Keratinocyte (primary cell): ENCODE data around the gene NR3C2. TPM values are rescaled to one million over a fixed set of nuclear protein-coding genes. Genes with fewer than 3 reads are reported as not detected.

Source experiments
- DNase-seq: peaks from one replicate; pipeline ENCODE4 v3.0.0-alpha.2; 2011; ENCODE audit warnings: low read depth, missing footprints, low spot score
- FAIRE-seq: peaks from 2 replicates; lab custom pipeline; 2011; peaks lifted over from hg19 to GRCh38; lab: Jason Lieb, UNC
- H2AFZ ChIP-seq: 2 replicates; pipeline ENCODE4 v1.6.0; 2012; ENCODE audit warnings: low read length, control low read depth, inconsistent platforms; ENCODE audit not compliant: control insufficient read depth
- H3K27ac ChIP-seq: 2 replicates; pipeline ENCODE4 v1.5.1; 2011; ENCODE audit warnings: low read length; ENCODE audit not compliant: control insufficient read depth, insufficient read depth
- H3K27me3 ChIP-seq: 3 replicates; pipeline ENCODE4 v1.6.0; 2011; ENCODE audit warnings: low read length; ENCODE audit not compliant: control insufficient read depth, insufficient read depth; ENCODE audit errors: extremely low read depth
- H3K36me3 ChIP-seq, 2 experiments: 2 replicates in 1 of 2; 3 replicates in 1 of 2; pipeline ENCODE4 v1.5.1; 2011; ENCODE audit warnings: low read length in 2 of 2, mild to moderate bottlenecking in 1 of 2; ENCODE audit not compliant: control insufficient read depth in 2 of 2, insufficient read depth in 2 of 2; ENCODE audit errors: extremely low read depth in 1 of 2
- H3K4me1 ChIP-seq: 3 replicates; pipeline ENCODE4 v1.5.1; 2011; ENCODE audit warnings: low read length; ENCODE audit not compliant: control insufficient read depth, insufficient read depth; ENCODE audit errors: extremely low read depth
- H3K4me2 ChIP-seq: 3 replicates; pipeline ENCODE4 v1.6.0; 2011; ENCODE audit warnings: low read depth, low read length; ENCODE audit not compliant: control insufficient read depth, insufficient read depth; ENCODE audit errors: extremely low read depth
- H3K4me3 ChIP-seq, 3 experiments: fragments of 200-600 bp in 1 of 3; sonication (generic) in 1 of 3; 2 replicates in 2 of 3; 3 replicates in 1 of 3; pipeline ENCODE4 v1.5.1; 2011 to 2016; ENCODE audit warnings: low read length in 3 of 3, mild to moderate bottlenecking in 3 of 3, control low read depth in 2 of 3, inconsistent platforms in 1 of 3, low read depth in 1 of 3, mixed read lengths in 1 of 3, mixed run types in 1 of 3, moderate library complexity in 1 of 3; ENCODE audit not compliant: control insufficient read depth in 2 of 3, insufficient read depth in 2 of 3; ENCODE audit errors: extremely low read depth in 1 of 3
- H3K79me2 ChIP-seq: 2 replicates; pipeline ENCODE4 v1.6.0; 2012; ENCODE audit warnings: low read length; ENCODE audit not compliant: control insufficient read depth, insufficient read depth
- H3K9ac ChIP-seq: 3 replicates; pipeline ENCODE4 v1.6.0; 2011; ENCODE audit warnings: low read length; ENCODE audit not compliant: control insufficient read depth, insufficient read depth; ENCODE audit errors: extremely low read depth
- H3K9me1 ChIP-seq: 3 replicates; pipeline ENCODE4 v1.6.0; 2011; ENCODE audit warnings: low read length; ENCODE audit not compliant: control insufficient read depth, insufficient read depth; ENCODE audit errors: extremely low read depth
- H3K9me3 ChIP-seq: 2 replicates; pipeline ENCODE4 v1.5.1; 2012; ENCODE audit warnings: low read depth, low read length; ENCODE audit not compliant: control insufficient read depth
- H4K20me1 ChIP-seq: 3 replicates; pipeline ENCODE4 v1.6.0; 2011; ENCODE audit warnings: low read length; ENCODE audit not compliant: control insufficient read depth, insufficient read depth; ENCODE audit errors: extremely low read depth
- EZH2 ChIP-seq: IDR thresholded peaks from one replicate; pipeline ENCODE4 v1.6.1; 2012; ENCODE audit warnings: inconsistent platforms, mild to moderate bottlenecking, low read length, moderate library complexity
- dilution Hi-C: fragments of 300-500 bp; cut with MboI; formaldehyde crosslinking; loops from one replicate; pipeline ENCODE4 v1.7.0; 2020; ENCODE audit warnings: low sequenced_read_pairs; ENCODE audit not compliant: extremely low pct_ligation_motif_present
- polyA plus RNA-seq, 5 experiments: library from polyadenylated mRNA; depleted of rRNA in 3 of 5; stranded (reverse) in 3 of 5; stranded (forward) in 1 of 5; unstranded in 1 of 5; fragments of >200 nt; gene quantifications; 1 replicate in 1 of 5; 2 replicates in 3 of 5; 3 replicates in 1 of 5; pipeline versions ENCODE4 v1.2.1 to v1.2.3, GENCODE V29; 2011 to 2012; ENCODE audit warnings: missing spikeins in 2 of 5, low read depth in 1 of 5, low replicate concordance in 1 of 5
- TF ChIP-seq, protein P1 (sequence below), 3 experiments: IDR thresholded peaks in 1 of 3; conservative IDR thresholded peaks in 1 of 3; optimal IDR thresholded peaks in 1 of 3; 2 replicates in 2 of 3; 3 replicates in 1 of 3; pipeline versions ENCODE3 to v1.5.1; 2011; ENCODE audit warnings: low read length in 3 of 3, mild to moderate bottlenecking in 3 of 3, moderate library complexity in 2 of 3, control low read depth in 1 of 3, inconsistent platforms in 1 of 3; ENCODE audit not compliant: insufficient read depth in 2 of 3; ENCODE audit errors: extremely low read depth in 1 of 3

Gene NR3C2
- polyA plus RNA-seq, 1 donor (not counting 4 experiments of a cell fraction or from before 2014, with no cell fraction given), result 1.5 TPM

DNA sequence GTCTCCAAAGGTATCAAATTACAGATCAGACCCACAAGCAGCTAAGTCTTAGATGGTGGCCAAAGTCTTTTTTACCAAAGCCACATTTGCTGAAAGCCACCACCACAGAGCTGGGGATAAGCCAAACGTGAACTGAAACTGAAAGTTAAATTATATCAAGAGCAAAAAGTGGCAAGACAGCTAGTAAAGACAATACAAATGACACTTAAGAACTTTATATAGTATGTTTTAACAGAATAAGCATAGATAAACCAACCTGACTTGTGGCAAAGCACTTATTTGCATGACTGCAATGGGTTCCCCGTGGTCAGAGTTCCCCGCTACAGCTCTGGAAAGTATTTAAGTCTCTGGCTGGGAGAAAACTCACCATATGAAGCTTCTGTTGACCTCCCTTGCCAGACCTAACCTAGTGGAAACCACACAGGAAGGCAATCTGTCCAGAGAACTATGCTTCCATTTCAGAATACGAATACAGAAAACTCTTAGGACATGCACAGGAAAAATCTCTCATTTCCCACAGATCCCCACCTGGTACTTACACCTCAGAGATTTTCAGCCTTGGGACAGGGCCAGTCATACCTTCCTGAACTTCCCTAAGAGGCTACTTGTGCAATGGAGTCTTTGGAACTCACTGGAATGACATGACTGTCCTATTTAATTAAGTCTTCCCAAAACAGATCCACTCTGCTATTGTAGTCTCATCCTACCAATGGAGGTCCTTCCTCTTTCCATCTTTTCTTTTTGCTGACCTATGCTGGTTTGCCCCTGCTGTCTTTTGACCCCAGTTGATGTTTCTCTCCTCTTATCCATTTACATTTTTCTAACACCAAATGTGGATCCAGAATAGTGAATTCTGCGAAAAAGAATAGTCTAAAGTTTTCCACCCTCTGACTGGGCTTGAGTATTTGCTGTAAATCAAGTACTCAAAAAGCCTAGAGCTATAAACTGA, 225.1 kb downstream of the NR3C2 start:
- peak overlapping the region; percentile 24 for H3K4me2 ChIP-seq
- no peak for TF ChIP-seq EZH2
- TF ChIP-seq, protein P1, sequence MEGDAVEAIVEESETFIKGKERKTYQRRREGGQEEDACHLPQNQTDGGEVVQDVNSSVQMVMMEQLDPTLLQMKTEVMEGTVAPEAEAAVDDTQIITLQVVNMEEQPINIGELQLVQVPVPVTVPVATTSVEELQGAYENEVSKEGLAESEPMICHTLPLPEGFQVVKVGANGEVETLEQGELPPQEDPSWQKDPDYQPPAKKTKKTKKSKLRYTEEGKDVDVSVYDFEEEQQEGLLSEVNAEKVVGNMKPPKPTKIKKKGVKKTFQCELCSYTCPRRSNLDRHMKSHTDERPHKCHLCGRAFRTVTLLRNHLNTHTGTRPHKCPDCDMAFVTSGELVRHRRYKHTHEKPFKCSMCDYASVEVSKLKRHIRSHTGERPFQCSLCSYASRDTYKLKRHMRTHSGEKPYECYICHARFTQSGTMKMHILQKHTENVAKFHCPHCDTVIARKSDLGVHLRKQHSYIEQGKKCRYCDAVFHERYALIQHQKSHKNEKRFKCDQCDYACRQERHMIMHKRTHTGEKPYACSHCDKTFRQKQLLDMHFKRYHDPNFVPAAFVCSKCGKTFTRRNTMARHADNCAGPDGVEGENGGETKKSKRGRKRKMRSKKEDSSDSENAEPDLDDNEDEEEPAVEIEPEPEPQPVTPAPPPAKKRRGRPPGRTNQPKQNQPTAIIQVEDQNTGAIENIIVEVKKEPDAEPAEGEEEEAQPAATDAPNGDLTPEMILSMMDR (optimal IDR thresholded peaks at IDR 0.05 in 1 of 3, IDR thresholded peaks at IDR 0.05 in 1 of 3, conservative IDR thresholded peaks at IDR 0.05 in 1 of 3; ENCODE audit: extremely low read depth in 1 of 3, insufficient read depth in 2 of 3, low read length in 3 of 3), result no peak
- DNase-seq (no peak), FAIRE-seq (no peak)
- no peaks in the 10 kb centered on the region for H3K4me1 ChIP-seq
- no peaks in the 10 kb centered on the region for H4K20me1 ChIP-seq
- no peaks in the 10 kb centered on the region for H3K9me3 ChIP-seq
- no peaks in the 10 kb centered on the region for H3K9me1 ChIP-seq
- H3K79me2 ChIP-seq, result no peaks in the 10 kb centered on the region
- H3K36me3 ChIP-seq, result no peaks in the 10 kb centered on the region
- H3K27ac ChIP-seq, result no peak overlapping the region
- H3K9ac ChIP-seq, result no peak overlapping the region
- H2AFZ ChIP-seq, result no peak overlapping the region
- no peaks in the 10 kb centered on the region for H3K27me3 ChIP-seq
- dilution Hi-C loops, result no loop called here
- no peak overlapping the region for H3K4me3 ChIP-seq

DNA sequence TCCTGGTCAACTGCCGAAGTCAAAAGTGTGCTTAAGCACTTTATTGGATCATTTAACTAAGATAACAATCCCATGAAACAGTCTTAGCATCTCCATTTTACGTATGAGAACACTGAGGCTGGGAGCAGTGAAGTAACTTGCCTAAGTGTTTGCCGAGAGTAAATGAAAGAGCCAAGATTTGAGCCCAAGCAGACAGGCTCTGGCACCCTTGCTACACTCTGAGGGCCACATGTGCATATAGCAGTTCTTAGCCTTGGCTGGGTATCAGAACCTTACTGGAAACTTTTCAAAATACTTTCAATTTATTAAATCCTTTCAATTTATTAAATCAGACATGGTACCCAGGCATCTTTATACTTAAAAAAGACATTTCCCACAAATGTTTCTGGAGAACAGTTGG, 225.9 kb downstream of the NR3C2 start:
- Histone ChIP-seq H3K4me1 (no peaks in the 10 kb centered on the region), H3K4me3 (no peak overlapping the region), H3K27ac (no peak overlapping the region), H3K4me2 (no peak overlapping the region), H3K9me3 (no peaks in the 10 kb centered on the region), H2AFZ (no peak overlapping the region), H4K20me1 (no peaks in the 10 kb centered on the region), H3K9me1 (no peaks in the 10 kb centered on the region), H3K9ac (no peak overlapping the region), H3K36me3 (no peaks in the 10 kb centered on the region), H3K27me3 (no peaks in the 10 kb centered on the region), H3K79me2 (no peaks in the 10 kb centered on the region)
- TF ChIP-seq, protein P1 (optimal IDR thresholded peaks at IDR 0.05 in 1 of 3, IDR thresholded peaks at IDR 0.05 in 1 of 3, conservative IDR thresholded peaks at IDR 0.05 in 1 of 3; ENCODE audit: extremely low read depth in 1 of 3, insufficient read depth in 2 of 3, low read length in 3 of 3), result no peak
- TF ChIP-seq EZH2, result no peak
- DNase-seq (no peak), FAIRE-seq (no peak)
- dilution Hi-C loops, result no loop called here
